H1 (cell line): ENCODE measurements around the gene LRP11. TPM values are rescaled to one million over a fixed set of nuclear protein-coding genes. Genes with fewer than 3 reads are reported as not detected.

ENCODE experiments used
- CTCF ChIA-PET: fragments of 300-600 bp; sonication (Branson Sonifier 250); formaldehyde crosslinking; loops from one replicate; lab custom pipeline; 2021; ENCODE audit not compliant: partially characterized antibody; lab: Charles Lee
- POLR2A ChIA-PET: fragments of 300-600 bp; sonication (Branson Sonifier 250); formaldehyde crosslinking; loops from one replicate; lab custom pipeline; 2021; ENCODE audit warnings: inconsistent platforms; ENCODE audit not compliant: partially characterized antibody; lab: Charles Lee
- DNase-seq, 2 experiments: peaks; one replicate each; pipeline versions ENCODE4 v3.0.0 to v3.0.0-alpha.2; 2010 to 2022; ENCODE audit warnings: low spot score in 2 of 2, low read depth in 1 of 2, mixed read lengths in 1 of 2
- FAIRE-seq: peaks from 2 replicates; lab custom pipeline; 2011; peaks lifted over from hg19 to GRCh38; lab: Jason Lieb, UNC
- H2AFZ ChIP-seq: 2 replicates; pipeline ENCODE4 v1.8.1; 2012; ENCODE audit warnings: low read length, inconsistent platforms
- H2AK5ac ChIP-seq: 2 replicates; pipeline ENCODE4 v1.6.1; 2013; ENCODE audit warnings: low read depth, low read length
- H2BK120ac ChIP-seq: replicated peaks from 2 replicates; pipeline ENCODE3; 2013; ENCODE audit warnings: low read depth, low read length, inconsistent platforms
- H2BK12ac ChIP-seq: 2 replicates; pipeline ENCODE4 v1.6.1; 2013; ENCODE audit warnings: low read depth, low read length
- H2BK15ac ChIP-seq: 2 replicates; pipeline ENCODE4 v1.6.1; 2013; ENCODE audit warnings: low read length
- H2BK20ac ChIP-seq: 2 replicates; pipeline ENCODE4 v1.6.1; 2013; ENCODE audit warnings: low read length
- H2BK5ac ChIP-seq: 2 replicates; pipeline ENCODE4 v1.6.1; 2013; ENCODE audit warnings: low read depth, low read length
- H3K14ac ChIP-seq: 2 replicates; pipeline ENCODE4 v1.6.1; 2013; ENCODE audit warnings: inconsistent platforms; ENCODE audit not compliant: insufficient read length
- H3K18ac ChIP-seq: 2 replicates; pipeline ENCODE4 v1.6.1; 2013; ENCODE audit warnings: low read length; ENCODE audit errors: extremely low read depth
- H3K23ac ChIP-seq: 2 replicates; pipeline ENCODE4 v1.6.1; 2013; ENCODE audit warnings: inconsistent platforms; ENCODE audit not compliant: insufficient read length
- H3K23me2 ChIP-seq: 2 replicates; pipeline ENCODE4 v1.6.1; 2013; ENCODE audit warnings: low read depth, low read length
- H3K27ac ChIP-seq: 2 replicates; pipeline ENCODE4 v1.6.1; 2011; ENCODE audit warnings: low read depth, low read length, inconsistent platforms
- H3K27me3 ChIP-seq, 4 experiments: replicated peaks in 1 of 4; 1 replicate in 1 of 4; 2 replicates in 3 of 4; pipeline versions ENCODE4 v1.6.1 to v1.8.1; 2011 to 2013; ENCODE audit warnings: low read length in 3 of 4, mild to moderate bottlenecking in 3 of 4, inconsistent platforms in 2 of 4, mixed read lengths in 2 of 4, moderate library complexity in 1 of 4; ENCODE audit not compliant: control insufficient read depth in 3 of 4, insufficient read depth in 3 of 4; ENCODE audit errors: extremely low read depth in 1 of 4
- H3K36me3 ChIP-seq, 4 experiments: 2 replicates each; pipeline versions ENCODE4 v1.6.1 to v1.8.1; 2011 to 2013; ENCODE audit warnings: mild to moderate bottlenecking in 4 of 4, low read length in 3 of 4, moderate library complexity in 2 of 4, control low read depth in 1 of 4, inconsistent platforms in 1 of 4; ENCODE audit not compliant: insufficient read depth in 4 of 4, control insufficient read depth in 2 of 4
- H3K4ac ChIP-seq: replicated peaks from 2 replicates; pipeline ENCODE3; 2013; ENCODE audit warnings: low read length, low read depth, mixed read lengths, inconsistent platforms; ENCODE audit not compliant: insufficient read length
- H3K4me1 ChIP-seq, 4 experiments: replicated peaks in 1 of 4; 1 replicate in 1 of 4; 2 replicates in 3 of 4; pipeline versions ENCODE4 v1.6.1 to v1.8.1; 2011 to 2013; ENCODE audit warnings: low read length in 3 of 4, inconsistent platforms in 2 of 4, mixed read lengths in 1 of 4; ENCODE audit not compliant: insufficient read depth in 4 of 4, control insufficient read depth in 3 of 4
- H3K4me2 ChIP-seq, 2 experiments: 2 replicates each; pipeline versions ENCODE4 v1.6.1 to v1.8.1; 2011 to 2013; ENCODE audit warnings: low read depth in 2 of 2, low read length in 2 of 2, control low read depth in 1 of 2, inconsistent platforms in 1 of 2, mild to moderate bottlenecking in 1 of 2; ENCODE audit not compliant: insufficient read depth in 1 of 2
- H3K4me3 ChIP-seq, 4 experiments: fragments of 200-600, 300-600 bp in 1 of 4; sonication (generic), shearing (Covaris generic), sonication (Bioruptor Twin) in 1 of 4; 2 replicates each; pipeline versions ENCODE4 v1.5.1 to v1.8.1; 2011 to 2016; ENCODE audit warnings: low read length in 4 of 4, low read depth in 3 of 4, control low read depth in 2 of 4, inconsistent platforms in 2 of 4, mild to moderate bottlenecking in 2 of 4, mixed read lengths in 1 of 4, moderate library complexity in 1 of 4; ENCODE audit not compliant: insufficient read depth in 2 of 4; ENCODE audit errors: extremely low read depth in 1 of 4
- H3K56ac ChIP-seq: replicated peaks from 2 replicates; pipeline ENCODE3; 2013; ENCODE audit warnings: low read depth, mild to moderate bottlenecking, mixed read lengths, low read length, inconsistent platforms; ENCODE audit not compliant: insufficient read length
- H3K79me1 ChIP-seq: 2 replicates; pipeline ENCODE4 v1.6.1; 2013; ENCODE audit warnings: low read depth, low read length, control low read depth
- H3K79me2 ChIP-seq, 2 experiments: 2 replicates each; pipeline versions ENCODE4 v1.6.1 to v1.8.1; 2012 to 2013; ENCODE audit warnings: low read length in 2 of 2, mild to moderate bottlenecking in 2 of 2, inconsistent platforms in 1 of 2; ENCODE audit not compliant: insufficient read depth in 2 of 2, control insufficient read depth in 1 of 2
- H3K9ac ChIP-seq, 4 experiments: replicated peaks in 1 of 4; 1 replicate in 1 of 4; 2 replicates in 3 of 4; pipeline versions ENCODE4 v1.6.1 to v1.8.1; 2011 to 2013; ENCODE audit warnings: low read depth in 3 of 4, low read length in 3 of 4, control low read depth in 2 of 4, mild to moderate bottlenecking in 2 of 4, moderate library complexity in 2 of 4, inconsistent platforms in 1 of 4; ENCODE audit errors: extremely low read depth in 1 of 4
- H3K9me3 ChIP-seq, 2 experiments: 2 replicates each; pipeline versions ENCODE4 v1.6.1 to v1.8.1; 2012 to 2013; ENCODE audit warnings: mild to moderate bottlenecking in 2 of 2, moderate library complexity in 2 of 2, control low read depth in 1 of 2, inconsistent platforms in 1 of 2, low read depth in 1 of 2, low read length in 1 of 2, mixed read lengths in 1 of 2; ENCODE audit not compliant: insufficient read depth in 2 of 2
- H4K20me1 ChIP-seq, 2 experiments: replicated peaks in 1 of 2; 2 replicates each; pipeline versions ENCODE3 to v1.8.1; 2011 to 2013; ENCODE audit warnings: inconsistent platforms in 2 of 2, low read length in 2 of 2, mild to moderate bottlenecking in 1 of 2; ENCODE audit not compliant: insufficient read depth in 2 of 2, control insufficient read depth in 1 of 2
- H4K5ac ChIP-seq: 2 replicates; pipeline ENCODE4 v1.6.1; 2013; ENCODE audit warnings: low read length, low read depth, mixed read lengths, inconsistent platforms; ENCODE audit not compliant: insufficient read length
- H4K8ac ChIP-seq: 2 replicates; pipeline ENCODE4 v1.8.0; 2013; ENCODE audit warnings: mild to moderate bottlenecking, moderate library complexity, low read length, inconsistent platforms; ENCODE audit not compliant: insufficient read depth; ENCODE audit errors: extremely low read depth
- H4K91ac ChIP-seq: replicated peaks from 2 replicates; pipeline ENCODE3; 2013; ENCODE audit warnings: low read length, mixed read lengths, inconsistent platforms; ENCODE audit not compliant: insufficient read length
- BACH1 ChIP-seq: IDR thresholded peaks from 2 replicates; pipeline ENCODE4 v1.6.1; 2012; ENCODE audit warnings: low read length, improper control_type of control experiment
- CBX8 ChIP-seq: fragments of 300-800, 300-1000 bp; sonication (generic); IDR thresholded peaks from 2 replicates; pipeline ENCODE4 v1.7.1; 2016; ENCODE audit warnings: low read depth, low read length, borderline replicate concordance
- CHD1 ChIP-seq: IDR thresholded peaks from 2 replicates; pipeline ENCODE4 v1.6.1; 2012; ENCODE audit warnings: low read depth, low read length, improper control_type of control experiment
- CHD2 ChIP-seq: IDR thresholded peaks from 2 replicates; pipeline ENCODE4 v1.6.1; 2012; ENCODE audit warnings: low read length, improper control_type of control experiment
- CREB1 ChIP-seq: IDR thresholded peaks from 2 replicates; pipeline ENCODE4 v1.6.1; 2012; ENCODE audit warnings: inconsistent platforms
- EP300 ChIP-seq, 2 experiments: IDR thresholded peaks; 1 replicate in 1 of 2; 2 replicates in 1 of 2; pipeline ENCODE4 v1.6.1; 2011 to 2012; ENCODE audit warnings: low read depth in 2 of 2, low read length in 2 of 2, mild to moderate bottlenecking in 2 of 2, borderline replicate concordance in 1 of 2, inconsistent platforms in 1 of 2, moderate library complexity in 1 of 2
- KDM4A ChIP-seq: IDR thresholded peaks from one replicate; pipeline ENCODE4 v1.7.1; 2012; ENCODE audit warnings: low read depth, mild to moderate bottlenecking, moderate library complexity, low read length, inconsistent platforms; ENCODE audit not compliant: severe bottlenecking
- NANOG ChIP-seq: IDR thresholded peaks from 2 replicates; pipeline ENCODE4 v1.6.1; 2011; ENCODE audit warnings: low read length, low read depth, mild to moderate bottlenecking, inconsistent platforms; ENCODE audit not compliant: insufficient read depth, poor library complexity, severe bottlenecking
- SP2 ChIP-seq: IDR thresholded peaks from 2 replicates; pipeline ENCODE4 v1.6.1; 2012; ENCODE audit warnings: mild to moderate bottlenecking, low read length, inconsistent platforms
- TAF1 ChIP-seq: IDR thresholded peaks from 2 replicates; pipeline ENCODE4 v1.6.1; 2011; ENCODE audit warnings: mild to moderate bottlenecking, low read depth, low read length
- TAF7 ChIP-seq: optimal IDR thresholded peaks from 2 replicates; pipeline ENCODE3; 2011; ENCODE audit warnings: low read depth, mild to moderate bottlenecking, inconsistent platforms, low read length, moderate library complexity, borderline replicate concordance
- WGBS, 2 experiments: shearing (Covaris generic) in 1 of 2; methylation state at CpG; one replicate each; pipeline versions ENCODE4 v1.1.6 to v1.1.7; 2013 to 2015; ENCODE audit warnings: low lambda C conversion rate in 2 of 2, mixed read lengths in 2 of 2, inconsistent platforms in 1 of 2, low coverage in 1 of 2, missing lambda C conversion rate in 1 of 2; ENCODE audit not compliant: insufficient replicate concordance in 2 of 2, insufficient coverage in 1 of 2, insufficient read length in 1 of 2; ENCODE audit errors: extremely low coverage in 1 of 2, missing lambda C conversion rate in 1 of 2; 5-methylcytosine and 5-hydroxymethylcytosine counted together
- polyA plus RNA-seq, 7 experiments: library from polyadenylated mRNA; depleted of rRNA in 3 of 7; stranded (reverse) in 5 of 7; unstranded in 2 of 7; fragments of >200 nt in 5 of 7; fragments of 200-250 nt in 2 of 7; gene quantifications; 1 replicate in 5 of 7; 2 replicates in 1 of 7; 4 replicates in 1 of 7; pipeline versions ENCODE4 v1.2.1 to v1.2.3, GENCODE V29; 2011 to 2013; ENCODE audit warnings: missing spikeins in 2 of 7, mixed read lengths in 2 of 7
- total RNA-seq: library from RNA; stranded (reverse); fragmentation: NEBNext Ultra II Directional; extraction: Animal tissue kit (Norgen Biotek cat#: 25700); gene quantifications from 2 replicates; pipeline ENCODE4 v1.2.1, GENCODE V29; 2021

The LRP11 gene
- total and polyA plus RNA-seq, 2 of the 8 experiments (the other 6 are each of a cell fraction or from before 2014, with no cell fraction given): 11.0 to 20.0 TPM

DNA sequence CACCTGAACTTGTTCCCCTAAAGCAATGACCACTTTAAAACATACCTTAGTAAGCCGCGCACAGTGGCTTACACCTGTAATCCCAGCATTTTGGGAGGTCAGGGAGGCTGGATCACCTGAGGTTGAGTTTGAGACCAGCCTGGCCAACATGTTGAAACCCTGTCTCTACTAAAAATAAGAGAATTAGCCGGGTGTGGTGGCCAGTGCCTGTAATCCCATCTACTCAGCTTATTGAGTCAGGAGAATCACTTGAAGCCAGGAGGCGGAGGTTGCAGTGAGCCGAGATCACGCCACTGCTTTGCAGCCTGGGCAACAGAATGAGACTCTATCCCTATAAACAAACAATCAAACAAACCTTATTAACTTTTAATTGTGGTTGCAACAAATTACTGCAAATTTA lies 35.3 kb upstream of the LRP11 start:
- no peak for DNase-seq
- Histone ChIP-seq H4K5ac (no peak overlapping the region), H2BK15ac (no peak overlapping the region), H3K27me3 (no peaks in the 10 kb centered on the region), H3K79me1 (no peaks in the 10 kb centered on the region), H2AK5ac (no peak overlapping the region), H4K8ac (no peak overlapping the region), H3K4me3 (no peak overlapping the region), H2BK120ac (no peak overlapping the region), H3K23ac (no peak overlapping the region), H3K23me2 (no peaks in the 10 kb centered on the region), H3K79me2 (no peaks in the 10 kb centered on the region), H3K4me2 (no peak overlapping the region), H3K4me1 (peaks cover 0 to 4% (median 0%) of the 10 kb centered on the region in 4 experiments; a peak in 2 of 7 replicates), H2AFZ (no peak overlapping the region), H3K56ac (no peak overlapping the region), H4K20me1 (no peaks in the 10 kb centered on the region), H3K9me3 (no peaks in the 10 kb centered on the region), H3K4ac (no peak overlapping the region), H3K27ac (no peak overlapping the region), H3K14ac (no peak overlapping the region), H2BK5ac (no peak overlapping the region), H2BK20ac (no peak overlapping the region), H4K91ac (no peak overlapping the region), H3K36me3 (no peaks in the 10 kb centered on the region), H3K9ac (no peak overlapping the region), H2BK12ac (no peak overlapping the region), H3K18ac (no peak overlapping the region)
- ChIA-PET CTCF (interaction anchor here (1.4 to 3.1 kb wide), 4 partner anchors 11 to 59 kb away, joined by 3 to 13 read pairs (median 9); no protein-coding TSS in a partner anchor), POLR2A (interaction anchor here (0.6 kb wide), 1 partner anchor 337 kb away, joined by 3 read pairs; no protein-coding TSS in a partner anchor)
- TF ChIP-seq EP300 (IDR thresholded peaks at IDR 0.05; ENCODE audit: borderline replicate concordance in 1 of 2, low read depth in 2 of 2, low read length in 2 of 2) (no peak), TAF7 (no peak), CBX8 (no peak), KDM4A (no peak), TAF1 (no peak), NANOG (no peak), CHD1 (no peak), SP2 (no peak), CREB1 (no peak), CHD2 (no peak), BACH1 (no peak)
- 97% methylated on average over 6 of the region's 6 CpGs; no CpG with 5 or more reads in 1 of the 2 experiments for WGBS, 2 experiments
- no peak for FAIRE-seq
